ENCODE measurements around the gene DIS3L2.

DIS3L2 gene

GRCh38 chr2:232296776-232297525 lies 335.4 kb downstream of the DIS3L2 start:
- peak; percentile 42 for DNase-seq (ENCODE audit: low read depth)
- no peak for TF ChIP-seq CTCF (IDR thresholded peaks at IDR 0.05; ENCODE audit: insufficient read depth, low read depth, low read length, missing control alignments)
- no peak overlapping the region for H3K4me3 ChIP-seq (ENCODE audit: low read length)

- TF ChIP-seq CTCF (IDR thresholded peaks at IDR 0.05; ENCODE audit: insufficient read depth, low read depth, low read length, missing control alignments), result no peak
- DNase-seq (ENCODE audit: low read depth), result no peak
- H3K4me3 ChIP-seq (ENCODE audit: low read length), result no peak overlapping the region
Observed at GRCh38 chr2:232299084-232299483, 337.6 kb downstream of the DIS3L2 start.

DNA sequence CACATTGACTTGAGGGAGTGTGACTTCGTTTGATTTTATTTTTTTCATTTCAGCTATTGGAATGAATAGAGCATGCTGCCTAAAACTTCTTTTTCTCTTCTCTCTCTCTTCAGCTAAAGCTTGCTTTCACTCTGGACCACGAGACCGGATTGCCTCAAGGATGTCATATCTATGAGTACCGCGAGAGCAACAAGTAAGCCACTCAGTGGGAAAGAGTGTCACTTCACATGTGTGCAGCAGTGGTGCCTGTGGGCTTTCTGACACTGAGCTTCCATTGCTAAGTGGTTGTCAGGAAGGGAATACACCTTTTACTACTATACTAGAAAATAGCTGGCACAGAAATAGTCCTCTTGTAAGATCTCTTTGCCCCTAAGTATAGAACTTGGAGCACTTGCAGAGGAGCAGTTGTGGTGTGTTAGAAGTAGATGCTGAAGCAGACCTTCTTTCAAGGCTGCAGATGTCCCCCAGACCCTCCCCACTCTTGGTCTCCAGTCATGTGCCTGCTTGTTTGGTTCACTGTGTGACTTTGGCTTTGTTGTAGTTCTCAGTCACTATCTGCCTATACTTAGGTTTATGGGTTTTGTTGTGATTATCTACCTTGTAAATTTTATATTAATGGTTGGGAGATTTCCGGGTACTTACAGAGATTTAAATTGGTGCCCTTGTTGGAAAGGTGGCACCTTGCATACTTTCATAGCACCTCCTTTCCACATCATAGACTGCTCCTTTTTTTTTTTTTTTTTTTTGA lies 338.6 kb downstream of the DIS3L2 start:
- DNase-seq (ENCODE audit: low read depth), result no peak
- no peak for TF ChIP-seq CTCF (IDR thresholded peaks at IDR 0.05; ENCODE audit: insufficient read depth, low read depth, low read length, missing control alignments)
- H3K4me3 ChIP-seq (ENCODE audit: low read length), result no peak overlapping the region

DNA sequence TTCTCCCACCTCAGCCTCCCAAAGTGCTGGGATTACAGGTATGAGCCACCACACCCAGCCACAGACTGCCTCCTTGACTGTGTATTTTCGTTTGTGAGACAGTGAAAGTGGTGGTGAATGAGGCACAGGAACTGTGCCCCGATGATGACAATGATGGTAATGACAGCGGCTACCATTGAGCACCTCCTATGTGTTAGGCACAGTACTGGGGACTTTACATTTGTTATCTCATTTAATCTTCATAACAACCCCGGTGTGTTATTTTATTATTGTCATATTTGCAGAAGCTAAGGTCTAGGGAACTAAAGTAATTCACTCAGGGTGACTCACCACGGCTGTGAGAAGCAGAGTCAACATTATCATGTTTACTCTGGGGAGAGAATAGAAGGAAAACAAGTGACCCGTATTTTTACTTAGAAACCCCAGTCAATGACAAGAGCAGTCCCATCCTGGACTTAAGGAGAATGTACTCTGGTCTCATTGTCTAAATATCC lies 339.4 kb downstream of the DIS3L2 start:
- H3K4me3 ChIP-seq (ENCODE audit: low read length), result no peak overlapping the region
- DNase-seq (ENCODE audit: low read depth), result peak; percentile 68
- TF ChIP-seq CTCF (IDR thresholded peaks at IDR 0.05; ENCODE audit: insufficient read depth, low read depth, low read length, missing control alignments), result no peak

GRCh38 chr2:232304236-232304635 lies 342.7 kb downstream of the DIS3L2 start:
- TF ChIP-seq CTCF (IDR thresholded peaks at IDR 0.05; ENCODE audit: insufficient read depth, low read depth, low read length, missing control alignments), result no peak
- H3K4me3 ChIP-seq (ENCODE audit: low read length), result no peak overlapping the region

DNA sequence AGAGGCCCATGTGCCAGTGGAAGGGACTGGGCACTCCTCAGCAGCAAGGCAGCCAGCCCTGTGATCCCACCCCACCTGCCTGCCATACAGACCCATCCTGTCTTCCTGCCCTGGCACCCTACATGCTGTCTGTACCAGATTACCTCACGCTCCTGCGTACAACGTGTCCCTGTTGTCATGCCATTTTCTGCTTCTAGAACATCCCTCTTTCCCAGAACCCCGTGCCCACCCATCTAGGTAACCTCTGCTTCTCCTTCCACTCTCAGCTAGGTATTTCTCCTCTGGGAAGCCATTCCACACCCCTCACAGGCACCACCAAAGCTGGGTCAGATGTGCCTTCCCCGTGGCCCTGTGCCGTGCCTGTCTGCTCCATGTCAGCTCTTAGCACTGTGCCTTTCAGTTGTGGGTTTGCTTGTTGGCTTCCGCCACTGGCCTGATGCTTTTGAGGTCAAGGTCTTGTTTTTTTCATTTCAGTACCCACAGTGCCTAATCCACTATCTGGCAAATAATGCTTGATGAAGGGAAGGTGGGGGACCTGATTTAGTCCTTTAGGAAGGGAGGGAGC lies 345.3 kb downstream of the DIS3L2 start:
- DNase-seq (ENCODE audit: low read depth), result no peak
- no peak for TF ChIP-seq CTCF (IDR thresholded peaks at IDR 0.05; ENCODE audit: insufficient read depth, low read depth, low read length, missing control alignments)
- H3K4me3 ChIP-seq (ENCODE audit: low read length), result no peak overlapping the region

More at GRCh38 chr2:232304236-232304635, 342.7 kb downstream of the DIS3L2 start:
- no peak for DNase-seq (ENCODE audit: low read depth)
